NCI-H460 (cell line): ENCODE data around the gene COG5. TPM values are rescaled to one million over a fixed set of nuclear protein-coding genes. Genes with fewer than 3 reads are reported as not detected.
"Not testable (repeated sequence)": the region's sequence is repeated elsewhere in the genome, so short reads cannot be mapped to it uniquely, and the experiment has no call there.

Experiments used
- DNase-seq: peaks from one replicate; pipeline ENCODE4 v3.0.0-alpha.2; 2016; ENCODE audit warnings: low read depth; ENCODE audit errors: extremely low read depth
- total RNA-seq: library from RNA; depleted of rRNA; stranded (reverse); fragments of >200 nt; shearing (Covaris generic); gene quantifications from 2 replicates; pipeline ENCODE4 v1.2.3, GENCODE V29; 2014

COG5 gene
- total RNA-seq, 1 experiment from 2014 or later = 70.0 TPM

DNA sequence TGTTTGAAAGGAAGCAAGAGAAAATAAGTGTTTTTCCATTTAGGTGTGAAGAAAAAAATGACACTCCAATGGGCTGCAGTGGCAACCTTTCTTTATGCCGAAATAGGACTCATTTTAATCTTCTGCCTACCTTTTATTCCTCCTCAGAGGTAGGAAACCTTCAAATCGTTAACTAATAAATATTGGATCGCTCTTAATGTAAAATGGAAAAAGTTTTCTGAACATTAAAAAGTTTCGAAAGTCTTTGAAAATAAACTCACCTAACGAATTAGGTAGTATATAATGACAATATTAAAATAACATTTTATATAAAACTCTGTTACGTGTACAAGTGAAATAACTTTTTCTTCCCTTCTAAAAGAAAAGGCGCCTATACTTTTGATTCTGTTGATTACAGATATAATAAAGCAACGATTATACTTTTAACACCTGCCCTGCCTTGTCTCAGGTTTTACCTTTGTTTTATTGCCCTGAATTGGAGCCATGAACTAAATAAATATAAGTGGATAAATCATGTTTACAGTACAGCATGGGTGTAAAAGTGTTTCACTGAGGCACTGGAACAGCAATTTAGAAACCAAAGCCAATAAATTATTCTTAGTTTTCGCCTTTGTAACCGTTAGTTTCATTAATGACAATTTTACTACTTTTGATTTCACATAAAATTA is 17.1 kb upstream of the COG5 start:
- DNase-seq = no peak

DNA sequence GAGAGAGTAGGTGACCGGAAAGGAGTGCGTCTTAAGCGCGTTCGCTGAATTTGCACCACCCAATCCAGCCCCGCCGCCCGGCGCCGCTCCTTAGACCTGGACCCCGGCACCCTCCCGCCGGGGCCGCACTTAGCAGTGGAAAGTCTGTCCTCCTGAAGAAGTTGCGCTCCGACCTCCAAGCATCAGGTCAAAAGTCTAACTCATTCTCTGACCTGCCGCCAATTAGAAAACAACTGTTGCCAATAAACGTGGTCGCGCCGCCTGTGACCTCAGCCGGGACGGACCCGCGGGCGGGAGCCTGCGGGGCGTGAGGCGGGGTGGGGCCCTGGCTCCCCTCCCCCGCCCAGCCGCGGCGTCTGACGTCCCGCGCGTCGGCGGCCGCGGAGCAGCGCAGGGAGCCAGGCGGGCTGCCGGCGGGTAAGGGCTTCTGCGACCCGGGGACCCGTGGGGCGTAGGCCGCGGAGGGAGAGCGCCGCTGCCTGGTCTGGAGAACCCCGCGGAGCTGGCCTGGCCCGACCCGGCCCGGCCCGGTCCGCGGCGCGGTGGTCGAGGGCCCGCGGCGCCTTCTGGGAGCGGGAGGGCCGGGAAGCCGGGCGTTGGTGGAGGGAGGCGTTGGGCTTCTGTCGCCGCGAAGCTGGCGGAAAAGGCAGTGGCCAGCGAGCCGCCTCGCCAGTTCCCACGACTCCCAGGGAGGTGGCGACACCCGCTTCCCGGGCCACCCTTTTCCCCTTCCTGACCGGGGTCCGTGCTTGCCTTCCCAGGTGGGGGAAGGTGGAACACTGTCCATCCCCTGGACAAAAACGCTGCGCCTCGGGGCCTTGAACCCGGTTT is 16.4 kb upstream of the COG5 start, which contains the start of gene BCAP29:
TSS of gene BCAP29 (plus strand) at position 362 of the 831 bp plus-strand sequence. CDS start 527 bp downstream, outside the sequence.
- DNase-seq = peak; percentile 62

DNA sequence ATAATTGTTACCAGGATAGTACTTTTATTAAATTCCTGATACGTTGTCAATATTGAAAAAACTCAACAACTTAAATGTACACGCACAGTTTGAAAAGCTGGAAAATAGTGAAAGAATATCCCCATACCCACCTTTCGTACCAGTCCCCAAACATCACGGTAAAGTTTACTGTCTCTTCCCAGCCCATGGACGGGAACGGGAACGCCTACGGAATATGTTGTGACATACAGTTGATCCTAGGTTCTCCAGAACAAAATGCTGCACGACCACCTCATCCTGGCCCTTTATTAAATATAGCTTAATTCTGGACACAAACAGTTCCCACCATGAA is 15.8 kb upstream of the COG5 start:
- DNase-seq = peak; percentile 18

DNA sequence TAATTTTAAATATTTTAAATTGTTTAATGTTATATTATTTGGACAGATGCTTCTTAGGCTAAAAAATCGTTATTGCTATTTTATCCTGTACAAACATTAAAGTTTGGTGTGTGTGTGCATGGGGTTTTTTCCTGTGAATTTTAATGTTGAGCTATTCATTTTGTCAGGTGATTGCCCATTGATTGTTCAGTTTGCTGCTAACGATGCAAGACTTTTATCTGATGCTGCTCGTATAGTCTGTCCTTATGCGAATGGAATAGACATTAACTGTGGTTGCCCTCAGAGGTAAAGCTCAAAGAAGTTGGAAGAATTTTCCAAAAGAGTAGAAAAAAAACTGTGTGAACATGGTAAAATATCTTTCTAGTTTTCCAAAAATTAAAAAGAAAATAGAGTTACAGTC is 9.8 kb upstream of the COG5 start:
- no peak for DNase-seq

DNA sequence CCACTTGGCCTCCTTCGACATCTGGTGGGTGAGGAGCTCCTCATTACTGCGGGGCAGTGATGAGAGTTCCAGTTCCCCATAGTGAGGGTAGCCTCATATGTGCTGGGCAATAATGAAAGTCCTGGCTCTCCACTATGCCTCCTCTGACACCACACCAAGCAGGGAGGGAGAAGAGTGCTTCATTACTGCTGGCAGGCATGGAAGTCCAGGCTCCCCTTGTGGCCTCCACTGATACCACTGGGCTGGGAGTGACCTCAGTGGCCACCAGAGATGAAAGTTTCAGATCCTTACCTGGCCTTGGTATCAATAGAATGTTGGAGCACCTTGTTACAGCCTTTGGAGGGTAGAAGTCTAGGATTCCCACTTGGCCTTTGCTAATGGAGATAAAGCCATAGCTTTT is 6.6 kb upstream of the COG5 start:
- no peak for DNase-seq

DNA sequence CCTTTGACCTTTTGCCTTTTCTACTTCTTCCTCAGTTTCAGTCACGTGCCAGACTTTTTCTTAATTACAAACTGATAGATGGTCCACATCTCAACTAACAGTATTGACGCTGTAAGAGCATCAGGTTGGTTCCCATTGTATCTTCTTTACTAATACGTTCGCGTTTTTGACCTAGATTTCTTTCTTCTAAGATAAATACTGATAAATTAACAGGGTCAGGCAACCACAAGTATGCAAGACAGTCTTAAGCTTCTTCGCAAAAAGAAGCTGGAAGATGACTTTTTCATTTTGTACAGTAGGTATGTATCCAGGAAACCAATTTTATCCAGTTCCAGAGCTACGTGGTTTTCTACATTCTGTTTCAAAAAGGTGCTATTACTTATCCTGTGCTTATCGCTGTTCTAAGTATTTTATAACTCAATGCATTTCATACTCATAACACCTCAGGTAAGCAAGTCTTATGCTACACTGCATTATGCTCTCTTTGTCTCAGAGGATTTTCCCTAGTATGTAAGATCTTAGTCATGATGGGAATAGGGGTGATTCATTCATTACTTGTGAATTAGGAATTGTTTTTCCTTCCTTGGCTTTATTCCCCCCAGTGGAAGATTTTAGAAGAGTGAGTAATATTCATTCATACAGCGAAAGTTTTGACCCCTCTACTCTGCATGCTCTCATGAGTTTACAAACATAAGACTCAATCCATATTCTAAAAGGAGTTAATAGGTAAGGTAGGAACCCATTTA is 1.0 kb upstream of the COG5 start:
- DNase-seq = peak; percentile 21

DNA sequence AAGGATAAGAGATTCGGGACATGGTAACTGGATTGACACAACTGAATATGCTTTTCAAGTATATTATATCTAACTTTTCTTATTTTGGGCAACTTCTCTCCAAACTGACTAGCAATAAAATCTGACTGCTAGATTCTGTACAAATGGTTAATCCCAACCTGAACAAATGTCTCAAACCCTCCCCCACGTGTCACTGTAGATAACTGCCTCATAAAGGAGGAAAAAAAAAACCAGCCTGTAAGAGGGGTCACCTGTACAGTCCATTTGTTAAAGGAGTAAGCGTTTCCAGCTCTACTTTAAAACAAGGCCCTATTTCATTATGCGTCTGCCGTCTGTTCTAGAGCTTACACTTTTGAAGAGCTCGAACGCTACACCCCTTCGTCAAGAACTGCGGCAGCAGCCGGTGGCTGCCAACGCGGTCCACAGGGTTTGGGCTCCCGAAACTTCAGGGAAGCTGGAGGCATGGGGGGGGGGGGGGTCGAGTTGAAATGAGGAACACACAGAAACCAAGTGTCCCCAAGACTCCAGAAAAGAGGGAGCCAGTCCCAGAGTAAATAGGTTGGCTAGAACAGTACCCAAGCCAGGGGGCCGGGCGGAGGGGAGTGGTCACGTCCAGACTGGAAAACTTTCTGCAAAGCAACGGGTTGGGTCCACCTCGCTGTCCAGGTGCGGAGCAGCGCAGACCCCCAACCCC is 492 bp downstream of the COG5 start:
- no peak for DNase-seq

DNA sequence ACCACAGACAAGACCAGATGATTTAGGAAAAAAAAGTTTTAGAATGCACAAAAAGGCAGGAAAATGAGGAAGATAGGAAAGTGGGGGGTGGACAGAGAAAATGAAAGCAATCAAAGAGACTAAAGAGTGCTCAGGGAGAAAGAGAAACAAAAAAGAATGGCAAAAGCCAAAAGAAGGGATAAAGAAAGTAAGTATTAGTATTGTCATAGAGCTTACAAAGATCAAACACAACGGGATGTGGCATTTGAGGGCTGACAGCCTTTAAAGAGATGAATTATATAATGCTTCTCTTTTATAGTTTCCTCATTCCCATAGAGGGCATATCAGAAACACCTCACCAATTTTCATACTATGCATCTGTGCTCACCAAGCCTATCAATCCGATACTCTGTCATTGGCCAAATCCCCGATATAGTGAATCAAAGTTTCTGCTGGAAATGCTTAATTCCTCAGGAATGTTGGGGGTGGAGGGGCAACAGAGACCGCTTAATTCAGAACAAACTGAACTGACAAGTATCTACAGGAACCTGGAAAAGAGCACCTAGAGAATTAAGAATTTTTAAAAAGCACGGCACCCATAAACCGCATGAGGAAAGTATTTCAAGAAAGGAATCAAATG is 2.7 kb downstream of the COG5 start:
- DNase-seq = no peak

DNA sequence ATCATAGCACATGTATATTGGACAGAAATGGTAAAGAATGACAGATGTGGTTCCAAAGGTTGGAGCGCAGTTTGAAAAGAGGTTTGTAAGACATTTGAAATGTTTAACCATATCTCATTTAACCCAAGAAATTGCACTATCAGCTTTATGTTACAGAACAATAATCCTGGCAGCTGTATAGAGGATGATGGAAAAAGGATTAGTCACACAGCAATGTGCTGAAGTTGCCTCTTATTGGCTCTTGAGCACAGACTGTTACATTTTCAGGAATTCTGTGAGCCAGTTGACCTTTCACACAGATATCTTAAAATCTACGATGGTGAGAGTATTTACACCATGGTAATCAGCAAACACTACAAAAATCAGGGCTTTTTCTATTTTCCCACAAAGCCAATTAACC is 3.9 kb downstream of the COG5 start:
- DNase-seq = peak; percentile 58

DNA sequence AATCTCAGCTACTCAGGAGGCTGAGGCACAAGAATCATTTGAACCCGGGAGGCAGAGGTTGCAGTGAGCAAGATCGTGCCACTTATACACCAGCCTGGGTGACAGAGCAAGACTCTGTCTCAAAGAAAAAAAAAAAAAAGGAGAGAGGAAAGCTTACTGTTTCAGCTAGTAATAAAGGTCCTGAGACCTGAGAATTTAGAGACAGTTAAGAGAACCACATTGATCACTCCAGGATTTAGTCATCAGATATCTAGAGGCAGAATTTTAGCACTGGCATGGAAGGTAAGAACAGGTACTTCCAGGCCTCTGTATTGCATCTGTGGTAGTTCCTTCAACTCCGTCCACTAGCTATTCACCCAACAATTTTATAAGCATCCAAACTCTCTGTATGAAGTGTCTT is 7.8 kb downstream of the COG5 start:
- DNase-seq = no peak

DNA sequence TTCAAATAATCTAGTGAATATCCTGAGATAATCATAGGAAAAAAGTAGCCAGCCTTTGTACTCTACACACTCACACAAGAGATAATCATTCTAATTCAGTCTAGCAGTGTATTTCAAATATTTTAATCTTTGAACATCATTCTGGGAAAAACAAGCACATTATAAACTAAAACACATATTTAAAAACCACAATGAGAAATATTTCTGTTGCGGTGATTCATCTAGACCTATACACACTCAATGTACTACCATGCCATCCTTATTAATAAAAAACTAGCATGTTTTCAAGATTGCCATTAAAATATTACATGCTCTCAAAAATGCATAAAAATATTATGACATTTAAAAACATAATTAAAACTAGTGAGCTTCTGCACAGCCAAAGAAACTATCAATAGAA is 11.8 kb downstream of the COG5 start:
- no peak for DNase-seq

DNA sequence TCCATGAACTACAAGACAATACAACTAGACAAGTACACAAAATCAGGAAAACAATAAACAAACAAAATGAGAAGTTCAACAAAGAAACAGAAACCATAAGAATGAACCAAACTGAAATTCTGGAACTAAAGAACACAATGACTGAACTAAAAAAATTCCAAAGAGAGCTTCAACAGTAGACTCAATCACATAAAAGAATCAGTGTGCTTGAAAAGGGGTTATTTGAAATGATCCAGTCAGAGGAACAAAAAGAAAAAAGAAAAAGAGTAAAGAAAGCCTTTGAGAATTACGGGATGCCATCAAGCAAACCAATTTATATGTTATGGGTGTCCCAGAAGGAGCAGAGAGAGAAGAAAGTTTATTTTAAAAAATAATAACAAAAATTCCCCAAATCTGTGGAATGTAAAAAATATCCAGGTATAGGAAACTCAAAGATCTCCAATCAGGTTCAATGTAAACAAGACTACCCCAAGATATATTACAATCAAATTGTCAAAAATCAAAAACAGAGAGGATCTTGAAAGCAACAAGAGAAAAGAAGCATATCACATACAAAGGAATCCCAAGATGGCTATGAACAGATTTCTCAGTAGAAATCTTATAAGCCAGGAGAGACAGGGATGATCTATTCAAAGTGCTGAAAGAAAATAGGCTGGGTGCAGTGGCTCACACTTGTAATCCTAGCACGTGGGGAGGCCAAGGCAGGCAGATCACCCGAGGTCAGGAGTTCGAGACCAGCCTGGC is 18.7 kb downstream of the COG5 start:
- DNase-seq = no peak

DNA sequence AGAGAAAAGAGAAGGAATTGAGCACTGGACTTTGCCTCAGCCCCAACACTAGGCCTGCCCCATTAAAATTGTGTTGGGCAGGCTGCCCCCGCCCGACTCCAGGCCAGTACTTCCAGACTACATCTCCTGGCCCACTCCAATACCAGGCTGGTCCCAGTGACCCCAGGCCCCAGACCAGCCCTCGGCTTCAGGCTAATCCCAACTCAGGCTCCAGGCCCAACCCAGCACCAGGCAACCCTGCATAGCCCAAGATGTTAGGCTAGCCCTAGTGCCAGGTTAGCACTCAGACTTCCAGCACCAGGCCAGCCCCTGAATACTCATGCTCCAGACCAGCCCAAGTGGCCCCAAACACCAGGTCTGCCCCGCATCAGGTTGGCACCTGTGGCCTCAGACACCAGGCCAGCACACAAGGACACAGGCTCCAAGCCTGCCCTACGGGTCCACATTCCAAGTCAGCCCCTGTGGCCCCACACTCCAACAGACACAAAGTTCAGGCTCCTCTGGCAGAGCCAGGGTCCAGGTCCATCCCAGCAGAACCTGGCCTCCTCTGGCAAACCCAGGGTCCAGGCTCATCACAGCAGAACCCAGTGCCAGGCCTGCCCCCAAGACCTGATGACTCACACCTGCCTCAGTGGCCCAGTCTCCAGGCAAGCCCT is 20.3 kb downstream of the COG5 start:
- no peak for DNase-seq

DNA sequence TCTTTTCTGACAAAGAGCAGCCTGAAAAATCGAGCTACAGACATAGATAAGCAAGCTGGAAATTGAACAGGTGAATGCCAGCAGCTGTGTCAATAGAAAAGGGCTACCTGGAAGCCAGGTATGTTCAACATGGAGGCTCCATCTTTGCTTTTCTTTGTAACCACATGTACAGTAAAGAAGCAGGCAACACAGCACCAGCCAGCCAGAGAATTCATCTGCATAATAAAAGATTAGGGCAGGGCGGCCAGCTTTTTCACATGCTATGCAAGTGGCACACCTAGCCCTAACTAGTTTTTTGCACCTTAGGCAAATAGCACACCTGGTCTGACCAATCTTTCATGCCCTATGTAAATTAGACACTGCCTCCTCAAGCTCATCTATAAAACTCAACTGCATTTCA is 25.7 kb downstream of the COG5 start:
- no peak for DNase-seq

DNA sequence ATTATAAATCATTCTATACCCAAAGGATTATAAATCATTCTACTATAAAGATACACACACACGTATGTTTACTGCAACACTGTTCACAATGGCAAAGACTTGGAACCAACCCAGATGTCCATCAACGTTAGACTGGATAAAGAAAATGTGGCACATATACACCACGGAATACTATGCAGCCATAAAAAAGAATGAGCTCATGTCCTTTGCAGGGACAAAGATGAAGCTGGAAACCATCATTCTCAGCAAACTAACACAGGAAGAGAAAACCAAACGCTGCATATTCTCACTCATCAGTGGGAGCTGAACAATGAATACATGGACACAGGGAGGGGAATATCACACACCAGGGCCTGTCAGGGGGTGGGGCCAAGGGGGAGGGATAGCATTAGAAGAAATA is 26.5 kb downstream of the COG5 start:
- not testable (repeated sequence) for DNase-seq

DNA sequence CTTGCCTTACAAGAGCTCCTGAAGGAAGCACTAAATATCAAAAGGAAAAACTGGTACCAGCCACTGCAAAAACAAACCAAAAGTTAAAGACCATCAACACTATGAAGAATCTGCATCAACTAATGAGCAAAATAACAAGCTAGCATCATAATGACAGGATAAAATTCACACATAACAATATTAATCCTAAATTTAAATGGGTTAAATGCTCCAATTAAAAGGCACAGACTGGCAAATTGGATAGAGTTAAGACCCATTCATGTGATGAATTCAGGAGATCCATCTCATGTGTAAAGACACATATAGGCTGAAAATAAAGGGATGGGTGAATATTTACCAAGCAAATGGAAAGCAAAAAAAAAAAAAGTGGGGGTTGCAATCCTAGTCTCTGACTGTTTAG is 29.6 kb downstream of the COG5 start:
- DNase-seq = no peak

DNA sequence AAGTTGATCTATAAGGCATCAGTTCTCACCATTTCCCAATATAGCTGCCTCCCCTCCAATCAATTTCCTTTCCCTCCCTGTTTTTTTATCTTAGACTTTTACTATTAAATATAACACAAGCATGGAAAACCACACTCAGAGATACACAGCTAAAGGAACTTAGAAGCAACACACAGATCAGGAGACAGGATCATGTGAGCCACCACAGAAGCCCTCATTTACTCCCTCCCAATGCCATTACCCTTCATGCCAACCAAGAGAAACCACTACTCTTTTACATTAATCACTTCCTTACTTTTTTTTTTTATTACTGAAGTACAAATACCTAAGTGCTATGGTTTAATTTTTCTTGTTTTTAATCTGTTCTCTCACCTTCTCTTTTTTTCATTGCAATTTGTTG is 33.0 kb downstream of the COG5 start:
- no peak for DNase-seq

DNA sequence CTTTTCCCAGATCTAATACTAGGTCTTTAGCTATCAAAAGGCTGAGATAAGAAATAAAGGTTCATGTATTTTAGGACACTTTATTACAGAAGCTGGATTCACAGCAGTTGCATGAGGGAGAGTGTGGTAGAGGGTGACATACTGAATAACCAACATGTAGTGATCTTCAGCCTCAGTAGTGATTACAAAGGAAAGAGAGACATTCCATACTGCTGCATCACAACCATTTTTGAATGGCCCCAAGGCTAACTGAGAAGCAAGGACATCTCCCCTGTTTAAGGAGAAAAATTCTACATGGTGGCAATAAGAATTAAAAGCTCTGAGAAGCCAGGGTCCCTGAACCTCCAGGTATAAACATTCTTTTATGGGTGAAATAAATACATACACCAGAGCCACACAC is 35.3 kb downstream of the COG5 start:
- no peak for DNase-seq

DNA sequence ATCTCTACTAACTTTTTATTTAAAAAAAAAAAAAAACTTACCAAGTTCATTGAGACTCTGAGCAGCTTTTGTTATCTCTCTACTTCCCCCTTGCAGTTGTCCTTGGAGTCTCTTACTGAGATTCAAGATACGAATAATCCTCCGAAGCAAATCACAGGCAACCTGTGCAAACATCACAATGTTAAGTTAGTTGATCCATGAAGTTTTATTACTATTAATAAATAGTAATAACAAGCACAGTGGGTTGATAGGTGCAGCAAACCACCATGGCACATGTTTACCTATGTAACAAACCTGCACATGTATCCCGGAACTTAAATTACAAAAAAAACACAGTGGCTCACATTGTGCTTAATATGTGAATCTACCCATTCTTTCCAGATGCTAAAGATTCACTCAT is 36.5 kb downstream of the COG5 start:
- no peak for DNase-seq
